Frontal cortex (tissue), 4 donors: ENCODE data around the gene ABCD4. TPM values are rescaled to one million over a fixed set of nuclear protein-coding genes. Genes with fewer than 3 reads are reported as not detected.
A peak's percentile ranks its signal among the peaks of the same experiment; 100 is the strongest.

ENCODE experiments used
- DNase-seq, 2 donors: peaks; one replicate each; pipeline ENCODE4 v3.0.0; 2012; ENCODE audit warnings: low spot score in 2 of 2
- FAIRE-seq: peaks from 2 replicates; lab custom pipeline; 2012; peaks lifted over from hg19 to GRCh38; lab: Jason Lieb, UNC
- total RNA-seq: library from RNA; depleted of rRNA; stranded (reverse); fragments of >200 nt; gene quantifications from one replicate; pipeline ENCODE4 v1.2.3, GENCODE V29; 2014
- donor health status: control.
- donor health status: control.
- donor health status: control.

The ABCD4 gene
- total RNA-seq, 1 donor from 2014 or later: 21.2 TPM

DNA sequence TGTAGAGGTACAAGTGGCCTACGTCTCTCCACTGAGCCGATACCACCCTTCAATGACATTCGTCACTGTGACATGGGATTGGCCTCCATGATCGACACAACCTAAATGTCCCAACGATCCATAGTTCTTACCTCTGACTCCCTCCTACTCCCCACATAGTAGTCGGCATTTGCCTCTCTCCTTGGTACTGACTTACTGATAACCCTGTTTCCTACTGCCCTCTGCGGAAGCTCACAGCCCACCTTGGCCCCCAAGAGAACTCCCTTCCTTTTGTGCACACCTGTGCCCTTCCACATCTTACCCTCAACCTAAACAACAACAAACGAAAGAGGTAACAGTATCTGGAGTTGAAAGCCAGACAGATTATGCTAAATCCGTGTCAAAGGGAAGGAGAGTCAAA lies 39.6 kb downstream of the ABCD4 start:
- no peak for FAIRE-seq
- no peak for DNase-seq

- DNase-seq (no peak), FAIRE-seq (no peak)
Observed at GRCh38 chr14:74262076-74262475, 40.7 kb downstream of the ABCD4 start.

GRCh38 chr14:74261288-74261687 lies 41.4 kb downstream of the ABCD4 start:
- DNase-seq (no peak), FAIRE-seq (no peak)

DNA sequence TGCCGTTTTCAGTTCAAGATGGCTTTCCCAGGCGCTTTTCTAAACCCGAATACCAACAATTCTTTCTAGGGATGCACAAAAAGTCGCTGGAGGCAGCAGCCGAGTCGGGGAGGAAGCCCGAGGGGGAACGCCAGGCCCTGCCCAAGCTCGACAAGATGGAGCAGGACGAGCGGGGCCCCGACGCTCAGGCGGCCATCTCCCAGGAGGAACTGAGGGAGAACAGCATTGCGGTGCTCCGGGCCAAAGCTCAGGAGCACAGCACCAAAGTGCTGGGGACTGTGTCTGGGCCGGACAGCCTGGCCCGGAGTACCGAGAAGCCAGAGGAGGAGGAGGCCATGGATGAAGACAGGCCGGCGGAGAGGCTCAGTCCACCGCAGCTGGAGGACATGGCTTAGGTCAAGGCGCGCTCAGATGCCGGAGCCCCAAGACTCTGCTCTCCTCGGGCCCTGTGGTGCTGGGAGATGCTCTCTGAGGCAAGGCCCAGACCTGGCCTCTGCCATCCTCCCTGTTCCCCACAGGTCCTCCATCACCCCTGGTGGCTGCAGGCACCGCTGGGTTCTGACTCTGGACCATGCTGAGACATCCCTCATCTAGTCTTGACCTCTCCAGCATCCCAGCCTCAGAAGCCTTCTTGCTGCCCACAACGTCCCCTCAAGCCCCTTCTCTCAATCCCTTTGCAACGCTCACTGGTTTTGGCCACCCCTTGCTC lies 42.1 kb downstream of the ABCD4 start:
- FAIRE-seq (no peak), DNase-seq (no peak)

GRCh38 chr14:74259513-74259912 lies 43.2 kb downstream of the ABCD4 start:
- no peak for FAIRE-seq
- DNase-seq: no peak

GRCh38 chr14:74258764-74259035 lies 44.0 kb downstream of the ABCD4 start:
- FAIRE-seq: no peak
- DNase-seq: no peak

- FAIRE-seq (no peak), DNase-seq (peak in 1 of 2 donors; percentile 32)
Observed at GRCh38 chr14:74257941-74258763, 44.6 kb downstream of the ABCD4 start.

DNA sequence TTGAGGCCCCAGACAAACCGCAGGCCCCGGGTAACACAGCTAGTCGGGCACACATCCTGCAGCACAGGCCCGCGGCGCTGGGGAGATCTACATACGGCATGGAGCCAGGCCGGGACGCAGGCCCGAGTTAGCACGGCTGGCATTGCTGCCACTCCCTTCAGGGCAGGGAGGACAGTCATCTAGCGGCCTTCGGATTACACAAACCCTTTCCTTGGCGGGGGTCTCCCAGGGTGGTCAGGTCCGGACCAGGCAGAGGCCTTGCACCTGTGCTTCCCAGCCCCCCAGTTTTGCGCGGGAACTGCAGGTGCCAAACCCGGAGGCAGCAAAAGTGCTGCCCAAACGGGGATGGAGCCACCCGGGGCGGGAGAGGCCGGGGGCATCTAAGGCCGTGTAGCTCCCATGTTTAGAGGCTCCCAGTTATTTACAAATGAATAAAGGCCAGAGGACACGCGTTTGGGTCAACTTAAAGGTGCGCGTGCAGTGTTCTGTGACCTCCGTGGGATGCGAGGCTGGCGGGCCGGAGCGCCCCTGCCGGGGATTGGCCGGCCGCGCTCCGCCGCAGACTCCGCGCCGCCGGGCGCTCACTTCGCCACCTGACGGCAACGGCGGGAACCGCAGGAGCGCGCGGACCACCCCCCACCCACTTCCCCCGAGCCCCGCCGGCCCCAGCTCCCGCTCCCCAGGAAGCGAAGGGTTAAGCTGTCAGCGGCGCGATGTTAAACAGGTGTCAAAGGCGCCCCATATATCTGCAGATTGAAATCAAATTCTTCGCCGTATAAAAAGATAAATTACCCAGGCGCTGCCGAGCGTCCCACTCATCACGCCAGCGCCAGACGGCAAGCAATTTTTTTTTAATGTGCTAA lies 45.4 kb downstream of the ABCD4 start:
- FAIRE-seq: no peak

DNA sequence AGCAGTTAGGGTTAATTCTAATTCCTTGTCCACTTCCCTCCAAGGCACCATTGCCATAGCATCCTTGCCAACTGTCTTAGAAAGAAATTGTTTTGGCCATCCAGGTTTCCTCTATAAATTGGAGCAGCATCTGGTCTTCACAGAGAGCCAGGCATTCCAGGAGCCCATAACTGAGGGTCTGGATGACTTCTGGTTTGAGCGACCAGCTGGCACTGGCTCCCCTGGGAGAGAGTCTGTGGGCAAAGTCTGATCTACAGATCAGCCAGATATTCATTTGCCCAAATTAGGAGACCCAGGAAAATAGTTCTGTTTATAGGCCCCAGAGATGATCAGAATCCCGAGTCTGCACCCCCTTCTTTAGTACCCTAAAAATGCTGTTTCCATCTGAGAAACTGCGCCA lies 47.5 kb downstream of the ABCD4 start:
- FAIRE-seq: no peak
- no peak for DNase-seq

More for the DNA sequence above, 45.4 kb downstream of the ABCD4 start:
- DNase-seq: peak; percentile 80 to 88

DNA sequence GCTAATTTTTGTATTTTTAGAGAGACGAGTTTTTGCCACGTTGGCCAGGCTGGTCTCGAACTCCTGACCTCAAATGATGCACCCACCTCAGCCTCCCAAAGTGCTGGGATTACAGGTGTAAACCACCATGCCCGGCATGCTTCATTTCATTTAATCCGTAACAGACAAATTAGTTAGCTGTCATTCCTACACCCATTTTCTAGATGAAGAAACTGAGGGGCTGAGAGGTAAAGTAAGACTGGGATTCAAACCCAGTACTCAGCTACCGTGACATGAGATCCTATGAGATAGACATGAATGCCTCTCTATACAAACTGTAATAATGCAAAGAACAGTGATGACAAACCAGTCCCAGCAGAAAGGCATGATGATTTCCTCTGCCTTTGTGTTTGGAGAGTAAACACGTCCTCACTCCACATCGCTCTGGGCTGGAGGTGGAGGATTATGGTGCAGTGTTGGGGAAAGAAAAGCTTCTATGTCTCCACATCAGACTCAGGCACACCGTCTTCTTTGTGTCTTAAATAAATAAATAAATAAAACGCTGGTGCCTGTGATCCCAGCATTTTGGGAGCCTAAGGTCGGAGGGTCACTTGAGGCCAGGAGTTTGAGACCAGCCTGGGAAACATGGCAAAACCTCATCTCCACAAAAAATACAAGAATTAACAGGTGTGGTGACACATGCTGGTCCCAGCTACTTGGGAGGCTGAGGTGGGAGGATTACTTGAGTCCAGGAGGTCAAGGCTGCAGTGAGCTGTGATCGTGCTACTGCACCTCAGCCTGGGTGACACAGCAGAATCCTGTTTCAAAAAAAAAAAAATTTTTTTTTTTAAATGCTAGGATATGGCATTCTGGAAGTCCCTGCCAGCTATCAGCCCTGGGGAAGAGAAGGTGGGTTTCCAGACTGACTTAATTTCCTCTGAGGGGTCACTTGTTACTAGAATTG lies 53.0 kb downstream of the ABCD4 start:
- DNase-seq: no peak
- FAIRE-seq: no peak

GRCh38 chr14:74248017-74248416 lies 54.7 kb downstream of the ABCD4 start:
- DNase-seq (no peak), FAIRE-seq (no peak)

DNA sequence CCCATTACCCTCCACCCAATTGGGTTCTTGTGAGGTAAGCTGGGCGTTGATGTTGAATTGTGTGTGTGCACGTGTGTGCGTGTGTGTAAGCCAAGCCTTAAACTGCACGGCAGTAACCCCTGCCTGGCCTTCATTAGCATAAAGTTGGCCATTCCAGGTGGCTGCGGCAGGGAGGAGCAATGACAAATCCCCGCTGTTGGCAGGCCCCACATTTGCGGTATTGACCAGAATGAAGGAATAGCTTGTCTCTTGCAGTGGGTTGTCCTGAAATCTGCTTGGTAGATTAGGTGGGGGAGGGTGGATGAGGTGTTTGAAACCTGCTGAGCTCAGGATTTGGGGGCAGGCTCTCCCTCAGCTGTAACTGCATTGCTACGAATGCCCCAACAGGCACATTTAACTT lies 56.2 kb downstream of the ABCD4 start:
- DNase-seq: no peak
- FAIRE-seq: no peak

DNA sequence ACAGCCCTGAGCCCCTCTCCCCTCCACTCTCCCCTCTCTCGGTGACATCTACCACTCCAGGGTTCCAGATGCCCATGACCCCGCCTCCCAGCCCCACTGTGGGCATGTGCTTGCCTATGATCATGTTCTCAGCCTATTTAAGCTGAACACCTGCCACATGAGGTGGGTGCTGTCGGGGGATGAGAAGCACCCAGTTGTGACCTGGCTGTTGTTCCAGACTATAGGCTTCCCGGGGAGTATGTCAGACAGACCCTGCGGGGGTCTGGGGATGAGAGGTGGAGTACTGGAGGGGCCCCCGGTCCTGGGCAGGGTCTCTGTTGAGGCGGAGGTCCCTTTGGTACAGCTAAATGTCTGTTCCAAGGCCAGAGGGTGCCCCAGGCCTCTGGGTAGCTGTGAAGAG lies 57.4 kb downstream of the ABCD4 start:
- FAIRE-seq: no peak

DNA sequence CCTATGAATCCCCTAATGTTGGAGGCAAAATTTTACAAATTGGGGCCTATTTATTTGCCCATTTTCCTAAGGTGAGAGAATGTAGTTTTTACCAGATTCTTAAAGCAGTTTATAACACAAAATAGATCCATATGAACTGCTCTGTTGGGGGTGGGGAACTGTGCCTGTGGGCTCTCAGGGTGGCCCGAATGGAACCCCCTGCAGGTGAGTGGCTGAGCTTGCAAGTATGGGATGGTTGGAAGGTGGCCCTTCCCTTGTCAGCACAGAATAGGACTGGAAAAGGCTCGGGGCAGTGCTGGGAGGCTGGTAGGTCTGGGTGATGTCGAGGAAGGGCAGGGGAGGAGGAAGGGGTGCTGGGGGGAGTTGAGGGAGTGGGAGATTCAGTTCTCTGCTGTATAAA lies 58.6 kb downstream of the ABCD4 start:
- no peak for DNase-seq
- no peak for FAIRE-seq

More for the DNA sequence above, 57.4 kb downstream of the ABCD4 start:
- DNase-seq: no peak

- FAIRE-seq: no peak
- no peak for DNase-seq
Observed at GRCh38 chr14:74243051-74243450, 59.7 kb downstream of the ABCD4 start.

DNA sequence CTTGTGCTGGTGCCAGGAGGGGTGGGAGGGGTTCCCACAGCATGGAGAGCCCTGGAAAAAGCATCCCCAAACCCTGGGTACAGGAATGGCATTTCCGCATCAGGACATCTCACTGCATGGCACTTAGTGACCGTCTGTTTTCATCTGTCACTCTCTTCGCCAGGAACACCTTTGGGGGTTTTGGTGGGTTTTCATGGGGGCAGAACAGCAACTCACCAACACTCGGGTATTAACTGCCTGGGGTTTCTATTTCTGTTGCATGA lies 60.0 kb downstream of the ABCD4 start:
- no peak for DNase-seq
- no peak for FAIRE-seq

DNA sequence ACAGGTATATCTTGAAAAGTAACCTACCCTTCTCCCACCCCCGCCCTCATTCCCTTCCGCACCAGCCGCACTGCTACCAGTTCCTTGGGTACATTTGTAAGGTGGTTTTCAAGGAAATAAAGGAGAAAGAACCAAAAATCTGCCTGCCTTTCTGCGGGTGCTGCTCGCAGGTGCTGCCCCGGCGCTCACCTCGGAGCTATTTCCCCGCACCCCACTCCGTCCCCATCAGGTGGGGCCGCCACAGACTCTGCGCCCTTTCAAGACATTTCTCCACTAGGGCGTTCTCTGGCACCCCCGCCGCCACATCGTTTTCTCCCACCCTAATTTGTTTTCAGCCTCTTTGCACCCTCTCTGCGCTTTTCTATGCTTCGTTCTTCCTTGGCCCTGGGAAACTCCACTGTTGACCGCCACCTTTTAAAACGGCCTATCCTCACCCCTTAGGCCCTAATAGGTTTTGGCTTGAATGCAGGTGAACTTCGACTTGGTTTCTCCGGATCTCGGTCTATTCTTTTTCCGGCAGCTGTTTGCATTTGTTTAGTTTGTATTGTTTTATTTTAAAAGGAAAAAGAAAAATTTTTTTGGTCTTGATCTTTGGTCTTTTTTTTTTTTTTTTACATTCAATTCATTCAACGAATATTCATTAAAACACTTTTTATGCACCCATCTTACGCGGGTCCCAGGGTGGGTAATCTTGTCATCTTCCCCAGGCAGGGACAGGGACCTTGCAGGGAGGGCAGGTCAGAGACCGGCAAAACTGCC lies 60.5 kb downstream of the ABCD4 start:
- DNase-seq: no peak
- FAIRE-seq: no peak

DNA sequence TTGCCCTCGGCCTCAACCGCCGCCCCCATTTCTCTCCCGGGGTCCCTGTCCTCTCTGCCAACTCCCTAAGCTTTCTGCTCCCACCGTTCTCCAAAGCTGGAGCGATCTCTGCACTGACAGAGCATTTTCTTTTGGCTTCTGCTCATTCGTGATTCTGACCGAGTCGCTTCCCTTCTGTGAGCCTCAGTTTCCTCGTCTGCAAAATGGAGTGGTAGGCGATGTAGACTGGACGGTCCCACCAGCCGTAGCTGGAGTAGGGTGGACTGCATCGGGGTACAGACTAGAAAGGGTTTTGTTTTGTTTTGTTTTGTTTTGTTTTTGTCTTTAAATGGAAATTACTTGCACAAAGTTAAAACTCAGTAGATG lies 61.1 kb downstream of the ABCD4 start:
- no peak for DNase-seq
- FAIRE-seq: no peak
